ENCODE measurements around the gene MKNK2.

Gene MKNK2

GRCh38 chr19:2057484-2058469 is 6.7 kb upstream of the MKNK2 start:
- no peak for TF ChIP-seq CTCF (IDR thresholded peaks at IDR 0.05; ENCODE audit: low read length)
- TF ChIP-seq EZH2 (IDR thresholded peaks at IDR 0.05; ENCODE audit: borderline replicate concordance, low read length), result no peak
- no peak overlapping the region for H3K4me3 ChIP-seq (ENCODE audit: low read depth, low read length, poor library complexity, severe bottlenecking)
- peak overlapping the region; percentile 81 for H3K27ac ChIP-seq (ENCODE audit: low read depth, low read length, poor library complexity, severe bottlenecking)
- no peaks in the 10 kb centered on the region for H3K27me3 ChIP-seq (ENCODE audit: insufficient read depth, low read length)
- no peaks in the 10 kb centered on the region for H3F3A ChIP-seq (ENCODE audit: insufficient read depth, low read length)
- H3K36me3 ChIP-seq (ENCODE audit: insufficient read depth, low read length), result no peaks in the 10 kb centered on the region
- no peaks in the 10 kb centered on the region for H3K79me2 ChIP-seq (ENCODE audit: insufficient read depth, low read length)
- no peak overlapping the region for H3K9ac ChIP-seq (ENCODE audit: low read length)
- no peaks in the 10 kb centered on the region for H3K9me3 ChIP-seq (ENCODE audit: low read length)
- no peak overlapping the region for H2AFZ ChIP-seq (ENCODE audit: low read length)
- H3K9me2 ChIP-seq (ENCODE audit: low read depth, low read length), result no peaks in the 10 kb centered on the region
- H4K20me1 ChIP-seq (ENCODE audit: insufficient read depth, low read length), result no peaks in the 10 kb centered on the region
- H3K4me1 ChIP-seq (ENCODE audit: insufficient read depth, low read length, severe bottlenecking), result peaks cover 50% of the 10 kb centered on the region
- H3K4me2 ChIP-seq (ENCODE audit: low read length), result no peak overlapping the region

- H3K27ac ChIP-seq (ENCODE audit: low read depth, low read length, poor library complexity, severe bottlenecking), result peak overlapping the region; percentile 81
- H3K4me2 ChIP-seq (ENCODE audit: low read length), result no peak overlapping the region; the same call in 1 of the 2 replicates
Measured at GRCh38 chr19:2056837-2057192, 5.8 kb upstream of the MKNK2 start.

More at GRCh38 chr19:2056837-2057192, 5.8 kb upstream of the MKNK2 start:
- H3K9me3 ChIP-seq (ENCODE audit: low read length), result no peaks in the 10 kb centered on the region
- H3K4me1 ChIP-seq (ENCODE audit: insufficient read depth, low read length, severe bottlenecking), result peaks cover 52% of the 10 kb centered on the region
- no peaks in the 10 kb centered on the region for H3K27me3 ChIP-seq (ENCODE audit: insufficient read depth, low read length)
- no peak overlapping the region for H3K4me3 ChIP-seq (ENCODE audit: low read depth, low read length, poor library complexity, severe bottlenecking)
- no peak overlapping the region for H3K9ac ChIP-seq (ENCODE audit: low read length)
- H3K79me2 ChIP-seq (ENCODE audit: insufficient read depth, low read length), result no peaks in the 10 kb centered on the region
- TF ChIP-seq CTCF (IDR thresholded peaks at IDR 0.05; ENCODE audit: low read length) (no peak), EZH2 (IDR thresholded peaks at IDR 0.05; ENCODE audit: borderline replicate concordance, low read length) (no peak)
- no peaks in the 10 kb centered on the region for H4K20me1 ChIP-seq (ENCODE audit: insufficient read depth, low read length)
- H3F3A ChIP-seq (ENCODE audit: insufficient read depth, low read length), result no peaks in the 10 kb centered on the region
- no peaks in the 10 kb centered on the region for H3K36me3 ChIP-seq (ENCODE audit: insufficient read depth, low read length)
- H3K9me2 ChIP-seq (ENCODE audit: low read depth, low read length), result no peaks in the 10 kb centered on the region
- H2AFZ ChIP-seq (ENCODE audit: low read length), result no peak overlapping the region

Data from OCI-LY1 (cell line).